IPS DF 4.7 (cell line): Measurements from ENCODE around the gene TJAP1.
"Not testable (repeated sequence)": the region's sequence is repeated elsewhere in the genome, so short reads cannot be mapped to it uniquely, and the experiment has no call there.

Source experiments
- DNase-seq: peaks from one replicate; pipeline ENCODE4 v3.0.0-alpha.2; 2013; ENCODE audit warnings: low spot score; ENCODE audit errors: extremely low read depth

TJAP1 gene

GRCh38 chr6:43524483-43524961 lies 47.2 kb downstream of the TJAP1 start:
- DNase-seq: no peak

GRCh38 chr6:43532201-43532600 lies 54.8 kb downstream of the TJAP1 start:
- DNase-seq: no peak

DNA sequence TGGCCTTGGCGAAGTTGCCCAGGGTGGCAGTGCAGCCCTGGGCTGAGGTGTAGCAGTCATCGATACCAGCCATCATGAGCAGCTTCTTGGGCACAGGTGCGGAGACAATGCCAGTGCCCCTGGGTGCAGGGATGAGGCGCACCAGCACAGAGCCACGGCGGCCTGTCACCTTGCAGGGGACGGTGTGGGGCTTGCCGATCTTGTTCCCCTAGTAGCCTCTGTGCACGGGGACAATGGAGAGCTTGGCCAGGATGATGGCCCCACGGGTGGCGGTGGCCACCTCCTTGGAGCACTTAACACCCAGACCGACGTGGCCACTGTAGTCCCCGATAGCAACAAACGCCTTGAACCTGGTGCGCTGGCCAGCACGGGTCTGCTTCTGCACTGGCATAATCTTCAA lies 61.6 kb downstream of the TJAP1 start:
- not testable (repeated sequence) for DNase-seq

DNA sequence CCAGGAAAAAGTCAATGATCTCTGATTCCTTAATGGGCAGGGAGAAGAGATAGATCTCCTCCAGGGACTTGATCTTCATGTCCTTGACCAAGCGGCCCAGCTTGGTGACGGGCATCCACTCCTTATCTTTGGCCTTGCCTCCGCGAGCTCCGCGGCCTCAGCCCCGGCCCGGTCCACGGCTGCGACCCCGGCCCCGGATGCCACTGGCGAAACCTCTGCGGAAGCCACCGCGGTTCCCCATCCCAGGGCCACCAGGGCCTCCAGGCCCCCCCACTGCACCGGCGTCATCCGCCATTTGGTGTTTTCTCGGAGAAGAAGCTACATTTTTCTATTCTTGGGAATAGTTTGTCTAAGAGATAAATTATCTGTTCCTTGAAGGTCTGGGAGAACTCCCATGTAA lies 62.0 kb downstream of the TJAP1 start:
- DNase-seq: not testable (repeated sequence)

GRCh38 chr6:43540507-43540906 lies 63.1 kb downstream of the TJAP1 start:
- no peak for DNase-seq

DNA sequence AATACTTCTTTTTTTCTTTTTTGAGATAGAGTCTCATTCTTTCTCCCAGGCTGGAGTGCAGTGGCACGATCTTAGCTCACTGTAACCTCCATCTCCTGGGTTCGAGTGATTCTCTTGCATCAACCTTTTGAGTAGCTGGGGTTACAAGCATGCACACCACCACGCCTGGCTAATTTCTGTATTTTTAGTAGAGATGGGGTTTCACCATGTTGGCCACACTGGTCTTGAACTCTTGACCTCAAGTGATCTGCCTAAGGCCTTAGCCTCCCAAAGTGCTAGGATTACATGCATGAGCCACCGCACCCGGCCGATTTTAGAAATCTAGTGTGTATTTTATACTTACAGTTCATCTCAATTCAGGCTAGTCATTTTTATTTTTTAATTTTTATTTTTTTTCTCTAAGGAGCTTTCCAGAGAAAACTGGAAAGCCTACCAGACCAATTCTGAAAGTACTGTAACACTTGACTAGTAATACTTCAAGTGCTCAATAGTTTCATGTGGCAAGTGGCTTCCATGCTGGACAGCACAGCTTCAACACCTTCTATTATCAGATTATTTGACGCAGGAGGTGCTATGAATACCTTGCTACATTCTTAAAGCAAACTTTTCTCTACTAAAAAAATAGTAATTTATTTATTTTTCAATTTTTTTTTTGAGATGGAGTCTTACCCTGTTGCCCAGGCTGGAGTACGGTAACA lies 64.6 kb downstream of the TJAP1 start:
- DNase-seq: no peak

DNA sequence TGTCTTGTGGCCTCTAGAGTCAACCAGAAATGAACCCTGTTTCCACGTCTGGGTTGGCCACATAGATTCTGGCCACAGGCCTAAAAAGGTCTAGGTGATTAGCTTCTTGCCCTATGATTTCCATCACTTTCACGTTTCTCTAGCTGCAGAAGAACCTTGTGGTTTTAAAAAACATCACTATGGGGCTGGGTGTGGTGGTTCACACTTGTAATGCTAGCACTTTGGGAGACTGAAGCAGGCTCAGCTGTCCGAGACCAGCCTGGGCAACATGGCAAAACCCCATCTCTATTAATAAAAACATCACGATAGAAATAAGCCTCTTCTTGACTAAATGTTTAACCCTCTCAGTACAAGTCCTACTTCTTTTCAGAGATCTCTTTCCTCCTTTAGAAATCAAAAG lies 67.1 kb downstream of the TJAP1 start:
- DNase-seq: no peak

DNA sequence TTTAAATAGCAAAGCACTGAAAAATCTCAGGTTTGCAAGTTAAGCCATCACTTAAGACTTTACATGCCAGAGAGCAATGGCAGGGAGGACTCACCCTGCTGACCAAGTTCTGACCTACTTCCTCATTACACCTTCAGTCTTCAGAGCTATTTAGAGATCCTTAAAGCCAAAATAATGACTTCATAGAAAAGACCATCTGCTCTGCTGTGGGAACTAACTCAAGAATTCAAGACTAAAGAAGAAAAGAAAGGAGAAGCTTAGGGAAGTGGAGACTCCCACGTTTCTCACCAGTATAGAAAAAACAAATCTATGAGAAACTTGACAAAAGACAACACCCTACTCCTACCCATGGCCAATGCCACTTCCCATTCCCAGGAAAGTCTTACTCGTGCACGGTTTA lies 69.9 kb downstream of the TJAP1 start:
- no peak for DNase-seq
